ENCODE data around the gene ASPHD2.

ASPHD2 gene

GRCh38 chr22:26439559-26439958 is 10.5 kb downstream of the ASPHD2 start:
- DNase-seq (ENCODE audit: low read depth), result no peak
- no peak for TF ChIP-seq CTCF (conservative IDR thresholded peaks at IDR 0.05; ENCODE audit: low read depth, low read length)
- H3K4me3 ChIP-seq (ENCODE audit: low read length), result no peak overlapping the region

- no peak for DNase-seq (ENCODE audit: low read depth)
- H3K4me3 ChIP-seq (ENCODE audit: low read length), result no peak overlapping the region
- no peak for TF ChIP-seq CTCF (conservative IDR thresholded peaks at IDR 0.05; ENCODE audit: low read depth, low read length)
Measured at GRCh38 chr22:26442086-26442756, 13.2 kb downstream of the ASPHD2 start.

- no peak for TF ChIP-seq CTCF (conservative IDR thresholded peaks at IDR 0.05; ENCODE audit: low read depth, low read length)
- no peak overlapping the region for H3K4me3 ChIP-seq (ENCODE audit: low read length)
- DNase-seq (ENCODE audit: low read depth), result no peak
Measured at GRCh38 chr22:26443901-26444690, 15.0 kb downstream of the ASPHD2 start.

- DNase-seq (ENCODE audit: low read depth), result no peak
- H3K4me3 ChIP-seq (ENCODE audit: low read length), result no peak overlapping the region
- no peak for TF ChIP-seq CTCF (conservative IDR thresholded peaks at IDR 0.05; ENCODE audit: low read depth, low read length)
Measured at GRCh38 chr22:26444777-26445176, 15.7 kb downstream of the ASPHD2 start.

- TF ChIP-seq CTCF (conservative IDR thresholded peaks at IDR 0.05; ENCODE audit: low read depth, low read length), result no peak
- no peak overlapping the region for H3K4me3 ChIP-seq (ENCODE audit: low read length)
- no peak for DNase-seq (ENCODE audit: low read depth)
Measured at GRCh38 chr22:26445577-26446275, 16.7 kb downstream of the ASPHD2 start.

GRCh38 chr22:26446808-26447515 is 17.9 kb downstream of the ASPHD2 start:
- DNase-seq (ENCODE audit: low read depth), result no peak
- no peak overlapping the region for H3K4me3 ChIP-seq (ENCODE audit: low read length)
- TF ChIP-seq CTCF (conservative IDR thresholded peaks at IDR 0.05; ENCODE audit: low read depth, low read length), result no peak
